HG03571 (cell line): ENCODE measurements around the gene CLDN7.
A peak's percentile ranks its signal among the peaks of the same experiment; 100 is the strongest.

Source experiments
- ATAC-seq: cut with Tn5 transposase; IDR thresholded peaks from one replicate; pipeline ENCODE4 v1.9.1; 2021; ENCODE audit not compliant: unreplicated experiment

The CLDN7 gene

DNA sequence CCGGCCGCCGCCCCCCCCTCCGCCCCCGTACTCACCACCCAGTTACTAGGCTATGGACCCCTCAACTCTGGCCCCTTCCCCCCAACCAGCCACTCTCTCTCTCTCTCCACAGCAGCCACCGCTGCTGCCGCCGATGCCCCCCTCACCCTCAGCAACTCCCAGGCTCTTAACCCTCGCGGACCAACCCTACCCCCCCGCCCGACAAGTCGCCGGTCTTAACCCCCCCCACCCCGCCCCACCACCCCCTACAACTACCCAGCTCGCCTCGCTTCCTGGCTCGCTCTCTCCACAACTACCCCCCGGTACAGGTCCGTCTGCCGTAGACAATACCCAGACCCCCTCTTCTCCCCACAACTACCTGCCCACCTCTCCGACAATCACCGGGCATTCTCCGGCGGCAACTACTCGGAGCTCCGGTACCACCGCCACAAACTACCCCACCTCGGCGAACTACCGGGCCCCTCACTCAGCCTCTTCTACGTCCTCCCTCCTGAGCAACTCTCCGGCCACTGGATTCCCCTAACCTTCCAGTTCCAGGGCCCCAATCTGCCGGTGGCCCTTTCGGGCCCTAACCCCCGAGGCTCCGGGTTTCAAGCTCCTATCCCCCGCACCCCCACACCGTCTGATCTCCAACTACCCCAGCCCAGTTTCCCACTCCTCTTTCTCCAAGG is 23.7 kb downstream of the CLDN7 start:
- ATAC-seq: no peak

DNA sequence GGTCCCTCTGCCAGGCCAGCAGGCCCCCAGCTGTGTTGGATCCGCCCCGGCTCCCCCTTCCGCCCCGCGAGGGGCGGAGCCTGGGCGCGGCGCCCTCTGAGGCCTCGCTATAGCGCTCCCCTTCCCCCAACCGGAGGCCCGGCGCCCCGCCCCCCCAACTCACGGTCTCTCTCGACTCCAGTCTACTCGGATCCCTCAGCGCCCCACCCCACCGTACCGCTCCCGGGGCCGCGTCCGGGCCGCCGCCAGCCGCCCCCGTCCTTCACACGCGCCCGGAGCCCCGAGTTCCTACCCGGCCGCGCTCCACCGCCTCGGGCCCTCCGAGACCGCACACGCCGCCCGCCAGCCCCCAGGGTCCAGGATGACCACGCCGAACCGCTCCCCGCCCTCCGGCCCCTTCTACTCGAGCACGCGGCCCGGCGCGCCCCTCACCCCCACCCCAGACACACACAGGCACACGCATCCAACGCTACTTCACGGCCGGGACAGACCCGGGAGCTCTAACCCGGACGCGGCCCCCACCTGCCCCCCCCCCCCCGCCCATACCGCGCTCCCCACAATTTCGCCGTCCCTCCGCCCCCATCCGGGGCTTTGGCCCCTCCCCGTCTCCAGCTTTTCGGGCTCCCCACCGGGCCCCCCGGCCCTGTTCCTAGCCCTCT is 24.4 kb downstream of the CLDN7 start:
- ATAC-seq: no peak

GRCh38 chr17:7237266-7237760 is 25.0 kb downstream of the CLDN7 start:
- ATAC-seq: no peak

DNA sequence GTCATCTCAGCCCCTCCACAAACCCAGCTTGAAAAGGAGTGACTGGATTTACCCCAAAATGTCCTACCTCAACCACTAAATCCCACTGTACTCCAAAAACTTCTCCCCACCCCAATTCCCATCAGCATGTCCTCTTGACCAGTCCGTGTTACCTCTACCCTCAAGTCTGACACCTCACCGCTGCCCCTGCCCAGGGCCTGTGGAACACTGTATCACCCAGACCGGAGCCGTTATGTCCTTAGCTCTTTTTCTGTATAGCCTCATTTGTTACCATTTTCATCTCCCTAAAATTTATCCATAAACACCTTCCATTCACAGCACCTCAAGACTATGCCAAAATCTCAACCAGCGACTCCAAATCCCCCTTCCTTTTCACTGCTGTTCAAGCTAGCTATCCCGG is 25.5 kb downstream of the CLDN7 start:
- ATAC-seq: no peak

DNA sequence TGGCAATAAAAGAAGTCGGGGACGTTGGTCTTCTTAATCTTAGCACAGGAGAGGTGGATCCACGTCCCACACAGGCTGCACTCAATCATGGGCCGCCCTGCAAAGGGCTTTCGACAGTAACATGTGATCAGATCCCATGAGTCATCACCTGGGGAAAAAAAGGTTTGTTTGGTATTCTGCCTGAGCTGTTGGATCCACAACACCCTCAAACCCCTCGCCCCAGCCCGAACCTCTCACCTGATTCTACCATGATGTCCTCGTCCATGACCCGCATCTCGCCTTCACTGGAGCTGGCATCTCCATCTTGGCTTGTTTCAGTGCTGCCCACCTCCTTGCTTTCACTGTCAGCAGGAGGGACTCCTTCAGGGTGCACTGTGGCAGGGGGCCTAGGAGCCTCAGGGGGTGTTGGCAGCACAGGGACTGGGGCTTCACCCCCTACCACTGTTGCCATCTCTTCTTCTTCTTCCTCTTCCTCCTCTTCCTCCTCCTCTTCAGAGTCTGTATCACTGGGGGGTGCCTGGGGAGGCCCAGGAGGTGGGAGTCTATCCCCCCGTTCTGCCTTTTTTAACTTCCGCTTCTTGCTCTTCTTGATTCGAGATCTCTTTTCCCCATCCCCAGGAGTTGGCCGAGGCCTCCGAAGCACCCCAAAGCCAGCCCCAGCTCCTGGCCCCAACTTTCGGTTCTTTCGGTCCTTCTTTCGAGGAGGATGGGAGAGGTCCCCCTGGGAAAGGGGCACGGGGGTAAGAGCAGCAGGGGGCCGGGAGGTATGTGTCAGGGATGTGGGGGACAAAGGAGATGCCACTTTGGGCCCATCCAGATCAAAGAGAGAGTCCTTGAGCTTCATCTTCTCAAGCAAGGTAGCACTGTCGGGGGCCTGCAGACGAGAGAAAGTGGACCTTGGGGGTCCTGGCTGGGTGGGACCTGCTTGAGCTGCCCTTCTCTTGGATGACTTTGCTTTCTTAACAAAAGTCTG is 26.3 kb downstream of the CLDN7 start:
- no peak for ATAC-seq

GRCh38 chr17:7234083-7234951 is 28.0 kb downstream of the CLDN7 start, which contains the start of gene DVL2:
TSS of gene DVL2 (minus strand) at chr17:7234517. CDS start at chr17:7234262, 255 bp downstream.
- peak; percentile 43 for ATAC-seq

GRCh38 chr17:7233701-7234082 is 28.6 kb downstream of the CLDN7 start:
- no peak for ATAC-seq

GRCh38 chr17:7232114-7232513 is 30.2 kb downstream of the CLDN7 start:
- no peak for ATAC-seq

DNA sequence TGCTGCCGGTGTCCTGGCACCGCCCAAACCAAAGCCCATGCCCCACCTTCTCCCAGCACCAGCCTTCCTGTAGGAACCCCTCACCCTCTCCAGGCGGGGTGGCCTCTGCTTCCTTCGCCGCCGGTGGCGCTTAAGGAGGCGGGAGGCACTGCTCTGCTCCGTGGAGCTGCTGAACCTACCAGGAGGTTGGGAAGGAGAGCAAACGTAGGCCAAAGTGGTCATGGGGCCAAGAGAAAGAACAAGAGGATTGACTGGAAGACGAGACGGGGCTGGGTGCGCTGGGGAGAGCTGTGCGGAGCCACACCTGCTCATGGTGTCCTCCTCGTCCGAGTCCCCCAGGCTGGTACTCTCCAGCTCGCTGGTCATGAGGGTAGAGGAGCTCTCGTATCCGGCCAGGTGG is 32.8 kb downstream of the CLDN7 start:
- no peak for ATAC-seq

- ATAC-seq: no peak
Measured at GRCh38 chr17:7228920-7229319, 33.4 kb downstream of the CLDN7 start.

DNA sequence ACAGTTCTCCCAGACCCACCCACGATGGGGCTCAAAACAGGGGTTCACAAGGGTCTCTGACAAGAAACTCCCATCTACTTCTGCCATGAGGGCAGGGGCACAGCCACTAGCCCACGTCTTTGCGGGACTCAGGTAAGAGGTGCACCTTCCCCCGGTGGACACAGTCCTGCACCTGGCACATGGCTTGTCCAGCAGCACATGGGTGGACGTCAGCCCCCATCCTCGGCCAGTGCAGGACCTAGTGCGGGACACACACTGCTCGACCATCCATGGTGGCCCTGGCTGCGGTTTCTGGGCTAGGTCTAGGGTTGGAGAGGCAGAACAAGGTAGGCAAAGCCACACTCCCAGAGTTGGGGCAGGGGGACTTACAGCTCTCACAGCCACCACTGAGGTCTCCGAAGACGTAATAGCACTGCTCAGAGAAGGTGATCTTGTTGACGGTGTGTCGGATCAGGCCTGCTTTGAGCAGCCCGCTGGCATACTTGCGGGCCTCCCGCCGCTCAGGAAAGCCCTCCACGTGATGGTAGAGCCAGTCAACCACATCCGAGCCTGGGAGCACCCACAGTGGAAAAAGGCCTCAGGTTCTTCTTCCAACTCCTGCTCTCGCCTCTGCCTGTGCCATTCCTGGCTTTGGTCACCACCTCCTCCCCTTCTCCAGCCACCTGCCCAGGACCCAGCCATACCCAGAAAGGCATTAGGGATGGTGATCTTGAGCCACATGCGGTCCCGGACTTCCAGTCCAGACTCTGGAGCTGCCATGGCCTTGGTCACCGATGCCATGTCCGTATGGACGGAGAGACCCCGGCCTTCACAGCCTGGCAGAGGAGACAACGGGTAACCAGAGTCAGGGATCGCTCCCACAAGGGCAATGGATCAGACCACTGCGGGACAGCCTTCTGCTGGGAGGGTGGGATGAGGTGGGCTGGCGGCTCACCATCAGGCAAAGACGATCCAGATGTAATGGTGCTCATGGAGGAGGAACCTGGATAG is 35.3 kb downstream of the CLDN7 start:
- ATAC-seq: no peak

- no peak for ATAC-seq
Measured at GRCh38 chr17:7225711-7226331, 36.5 kb downstream of the CLDN7 start.

DNA sequence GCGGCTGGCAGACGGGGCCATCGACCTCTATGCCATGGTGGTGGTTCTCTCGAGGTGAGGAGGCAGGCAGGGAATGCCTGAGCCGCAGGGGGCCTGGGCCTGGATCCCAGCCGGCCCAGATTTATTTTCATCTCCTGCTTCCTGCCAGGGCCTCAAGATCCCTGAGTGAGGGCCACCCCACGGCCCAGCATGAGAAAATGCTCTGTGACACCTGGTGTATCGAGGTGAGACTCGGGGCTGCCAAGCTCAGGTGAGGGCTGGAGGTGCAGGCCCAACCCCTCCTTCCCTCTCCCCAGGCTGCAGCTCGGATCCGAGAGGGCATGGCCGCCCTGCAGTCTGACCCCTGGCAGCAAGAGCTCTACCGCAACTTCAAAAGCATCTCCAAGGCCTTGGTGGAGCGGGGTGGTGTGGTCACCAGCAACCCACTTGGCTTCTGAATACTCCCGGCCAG is 37.6 kb downstream of the CLDN7 start:
- ATAC-seq: no peak

GRCh38 chr17:7224110-7224509 is 38.2 kb downstream of the CLDN7 start:
- no peak for ATAC-seq

DNA sequence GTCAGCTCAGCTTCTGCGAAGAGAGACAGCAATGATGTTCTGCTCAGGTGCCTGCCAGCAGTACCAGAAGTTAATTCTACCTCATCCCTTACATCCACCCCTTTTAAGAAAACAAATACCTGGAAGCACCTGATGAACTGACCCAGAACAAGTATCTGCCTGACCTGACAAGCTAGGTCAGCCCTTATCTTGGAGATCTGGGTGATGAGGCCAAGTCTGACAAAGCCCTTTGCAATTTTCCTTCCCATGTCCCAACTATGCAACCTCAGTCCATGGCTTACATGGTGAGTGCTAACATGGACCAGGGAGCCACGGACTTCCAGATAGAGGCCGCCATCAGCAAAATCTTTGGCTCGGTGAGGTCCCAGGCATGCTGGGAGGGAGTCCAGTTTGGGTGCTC is 38.9 kb downstream of the CLDN7 start:
- no peak for ATAC-seq

DNA sequence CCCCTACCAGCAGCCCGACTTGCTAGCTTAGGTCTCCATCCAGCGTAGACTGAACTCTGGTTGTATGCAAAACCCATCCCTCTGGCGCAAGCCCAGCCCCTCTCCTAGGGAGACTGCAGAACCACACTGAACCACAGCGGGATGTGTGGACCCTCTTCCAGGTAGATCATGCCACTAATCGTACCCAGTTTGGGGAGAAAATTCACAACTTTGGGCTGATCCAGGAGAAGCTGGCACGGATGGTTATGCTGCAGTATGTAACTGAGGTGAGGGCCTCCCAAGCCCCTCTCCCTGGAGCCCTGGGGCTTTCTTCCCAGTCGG is 39.3 kb downstream of the CLDN7 start:
- ATAC-seq: no peak

- no peak for ATAC-seq
Measured at GRCh38 chr17:7222093-7222971, 39.9 kb downstream of the CLDN7 start.
